Measurements from ENCODE around the gene SURF4. TPM values are rescaled to one million over a fixed set of nuclear protein-coding genes. Genes with fewer than 3 reads are reported as not detected.
"Not testable (repeated sequence)": the region's sequence is repeated elsewhere in the genome, so short reads cannot be mapped to it uniquely, and the experiment has no call there.

The SURF4 gene
- total and polyA plus RNA-seq, 3 donors from 2014 or later = 150 to 163 (median 151) TPM

DNA sequence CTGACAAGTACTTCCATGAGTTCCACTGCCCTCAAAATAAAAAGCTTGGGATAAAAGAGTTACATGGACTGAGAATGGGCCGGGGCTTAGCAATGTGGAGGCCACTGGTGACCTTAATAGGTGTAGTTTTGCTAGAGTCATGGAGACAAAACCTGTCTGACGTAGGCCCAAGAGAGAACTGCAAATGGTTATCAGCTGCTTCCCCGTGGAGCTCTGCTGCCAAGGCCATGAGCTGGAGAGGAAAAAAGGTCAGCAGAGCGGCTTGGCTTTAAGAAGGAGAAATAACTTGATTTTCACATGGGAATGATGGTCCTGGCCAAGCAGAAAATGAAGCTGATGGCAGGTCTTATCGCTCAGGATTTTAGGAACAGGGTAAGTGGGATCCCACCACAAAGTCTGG lies 36.2 kb downstream of the SURF4 start:
- H3K36me3 ChIP-seq (ENCODE audit: low read depth, missing control alignments) = no peaks in the 10 kb centered on the region

DNA sequence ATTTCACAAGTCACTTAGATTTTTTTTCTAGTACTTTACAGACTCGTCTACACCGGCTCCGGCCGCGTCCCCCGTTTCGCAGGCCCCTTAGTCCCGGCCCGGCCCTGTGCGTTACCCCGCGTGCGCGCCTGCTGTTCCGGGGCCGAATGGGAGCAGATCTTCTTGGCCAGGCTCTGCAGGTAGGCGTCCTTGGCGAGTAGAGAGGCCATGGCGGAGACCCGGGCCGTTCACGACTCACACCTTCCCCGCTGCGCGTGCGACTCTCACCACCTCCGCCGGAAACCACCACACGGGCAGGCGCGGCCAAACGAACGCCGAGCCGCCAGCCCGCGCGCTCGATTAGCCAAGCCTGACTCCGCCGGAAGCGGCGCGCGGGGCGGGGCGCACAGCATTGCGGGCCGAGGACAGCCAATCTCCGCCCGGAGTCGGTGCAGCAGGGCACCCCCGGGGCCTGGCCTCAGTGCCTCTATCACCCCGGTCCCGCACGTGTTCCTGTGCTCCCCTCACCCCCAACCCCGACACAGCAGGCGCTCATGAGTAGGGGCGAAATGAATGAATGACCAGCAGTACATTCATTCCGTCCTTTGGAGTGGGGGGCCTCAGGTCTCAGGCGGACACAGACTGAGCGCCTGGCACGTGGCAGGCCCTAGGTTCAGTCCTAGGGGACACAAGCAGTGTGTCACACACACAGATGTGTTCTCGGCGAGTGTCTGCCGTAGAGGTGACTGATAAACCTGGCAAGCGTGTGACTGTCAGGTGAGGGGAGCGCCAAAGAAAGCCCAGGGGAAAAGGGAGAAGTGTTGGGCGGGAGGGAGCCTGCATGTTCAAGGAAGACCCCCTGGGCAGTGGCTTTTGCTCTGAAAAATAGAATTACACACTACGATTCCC lies 39.7 kb downstream of the SURF4 start, which contains the start of gene SURF6:
Gene SURF6 (minus strand): TSS at position 265 of the 888 bp plus-strand sequence. CDS start 56 bp downstream, at position 209.
- WGBS, 2 donors = 4% methylated on average over 32 to 54 of the region's 70 CpGs
- no peaks in the 10 kb centered on the region for H3K36me3 ChIP-seq (ENCODE audit: low read depth, missing control alignments)
- intact Hi-C loops (cut with DNase I; ENCODE audit: low total_unique reads) = no loop called here

More for the DNA sequence above, 36.2 kb downstream of the SURF4 start:
- H3K27me3 ChIP-seq = no peaks in the 10 kb centered on the region
- no peak overlapping the region for H3K4me3 ChIP-seq
- 41 to 48% methylated on average over 5 of the region's 5 CpGs for WGBS, 2 donors
- DNase-seq = no peak
- intact Hi-C loops (cut with DNase I; ENCODE audit: low total_unique reads) = no loop called here
- TF ChIP-seq, protein P1, sequence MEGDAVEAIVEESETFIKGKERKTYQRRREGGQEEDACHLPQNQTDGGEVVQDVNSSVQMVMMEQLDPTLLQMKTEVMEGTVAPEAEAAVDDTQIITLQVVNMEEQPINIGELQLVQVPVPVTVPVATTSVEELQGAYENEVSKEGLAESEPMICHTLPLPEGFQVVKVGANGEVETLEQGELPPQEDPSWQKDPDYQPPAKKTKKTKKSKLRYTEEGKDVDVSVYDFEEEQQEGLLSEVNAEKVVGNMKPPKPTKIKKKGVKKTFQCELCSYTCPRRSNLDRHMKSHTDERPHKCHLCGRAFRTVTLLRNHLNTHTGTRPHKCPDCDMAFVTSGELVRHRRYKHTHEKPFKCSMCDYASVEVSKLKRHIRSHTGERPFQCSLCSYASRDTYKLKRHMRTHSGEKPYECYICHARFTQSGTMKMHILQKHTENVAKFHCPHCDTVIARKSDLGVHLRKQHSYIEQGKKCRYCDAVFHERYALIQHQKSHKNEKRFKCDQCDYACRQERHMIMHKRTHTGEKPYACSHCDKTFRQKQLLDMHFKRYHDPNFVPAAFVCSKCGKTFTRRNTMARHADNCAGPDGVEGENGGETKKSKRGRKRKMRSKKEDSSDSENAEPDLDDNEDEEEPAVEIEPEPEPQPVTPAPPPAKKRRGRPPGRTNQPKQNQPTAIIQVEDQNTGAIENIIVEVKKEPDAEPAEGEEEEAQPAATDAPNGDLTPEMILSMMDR (IDR thresholded peaks at IDR 0.05) = no peak
- no peak for TF ChIP-seq POLR2A (IDR thresholded peaks at IDR 0.05)
- H3K27ac ChIP-seq = peak overlapping the region in 1 of 2 donors; percentile 25
- no peaks in the 10 kb centered on the region for H3K9me3 ChIP-seq
- peaks cover 12% of the 10 kb centered on the region for H3K4me1 ChIP-seq

DNA sequence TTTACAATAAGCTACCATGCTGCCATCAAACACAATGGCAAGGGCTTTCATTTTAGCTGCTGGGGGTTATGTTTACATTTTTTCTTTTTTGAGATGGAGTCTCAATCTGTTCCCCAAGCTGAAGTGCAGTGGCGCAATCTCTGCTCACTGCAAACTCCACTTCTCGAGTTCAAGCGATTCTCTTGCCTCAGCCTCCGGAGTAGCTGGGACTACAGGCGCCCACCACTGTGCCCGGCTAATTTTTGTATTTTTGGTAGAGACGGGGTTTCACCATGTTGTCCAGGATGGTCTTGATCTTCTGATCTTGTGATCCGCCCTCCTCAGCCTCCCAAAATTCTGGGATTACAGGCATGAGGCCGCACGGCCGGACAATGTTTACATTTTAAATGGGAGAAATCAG lies 41.0 kb downstream of the SURF4 start:
- H3K27ac ChIP-seq; DNase-seq; H3K9me3 ChIP-seq; intact Hi-C loops (cut with DNase I; ENCODE audit: low total_unique reads); H3K36me3 ChIP-seq (ENCODE audit: low read depth, missing control alignments); H3K4me3 ChIP-seq; H3K27me3 ChIP-seq: not testable (repeated sequence)
- H3K4me1 ChIP-seq = peaks cover 13% of the 10 kb centered on the region
- 63 to 82% methylated on average over 11 of the region's 11 CpGs for WGBS, 2 donors

More for the DNA sequence above, 39.7 kb downstream of the SURF4 start, which contains the start of gene SURF6:
- H3K4me3 ChIP-seq = peak within 1 kb of the TSS; percentile 84 to 87
- no peak for TF ChIP-seq POLR2A (IDR thresholded peaks at IDR 0.05)
- TF ChIP-seq, protein P1 (IDR thresholded peaks at IDR 0.05) = peak in 1 of 3 experiments; percentile 32
- H3K4me1 ChIP-seq = peaks cover 13% of the 10 kb centered on the region
- no peaks in the 10 kb centered on the region for H3K27me3 ChIP-seq
- peak; percentile 94 for DNase-seq
- no peaks in the 10 kb centered on the region for H3K9me3 ChIP-seq
- H3K27ac ChIP-seq = peak within 1 kb of the TSS in 1 of 2 donors; percentile 71

DNA sequence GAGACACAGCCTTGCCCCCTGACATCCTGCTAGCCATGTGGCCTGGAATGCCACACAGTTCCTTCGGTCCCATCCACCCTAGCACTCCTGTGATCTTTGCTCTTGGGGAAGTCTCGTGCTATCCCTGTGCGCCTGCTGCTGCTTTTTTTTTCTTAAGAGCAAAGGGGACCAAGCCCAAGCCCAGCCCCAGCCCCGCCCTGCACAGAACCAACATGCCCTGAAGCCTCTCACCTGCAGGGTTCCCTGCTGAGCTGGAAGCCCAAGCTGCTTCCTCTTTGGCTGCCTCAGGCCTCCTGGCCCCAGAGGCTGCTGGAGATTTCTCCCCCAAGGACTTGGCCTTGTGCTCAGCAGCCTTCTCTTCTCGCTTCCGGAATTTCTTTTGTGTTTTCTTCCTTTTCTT lies 41.7 kb downstream of the SURF4 start:
- 79 to 85% methylated on average over 5 to 6 of the region's 6 CpGs for WGBS, 2 donors
- Histone ChIP-seq H3K4me1 (peaks cover 13% of the 10 kb centered on the region), H3K36me3 (ENCODE audit: low read depth, missing control alignments) (no peaks in the 10 kb centered on the region), H3K27me3 (no peaks in the 10 kb centered on the region), H3K27ac (no peak overlapping the region), H3K9me3 (no peaks in the 10 kb centered on the region), H3K4me3 (no peak overlapping the region)
- DNase-seq = no peak
- TF ChIP-seq POLR2A (IDR thresholded peaks at IDR 0.05) = no peak
- TF ChIP-seq, protein P1 (IDR thresholded peaks at IDR 0.05) = no peak
- intact Hi-C loops (cut with DNase I; ENCODE audit: low total_unique reads) = no loop called here

DNA sequence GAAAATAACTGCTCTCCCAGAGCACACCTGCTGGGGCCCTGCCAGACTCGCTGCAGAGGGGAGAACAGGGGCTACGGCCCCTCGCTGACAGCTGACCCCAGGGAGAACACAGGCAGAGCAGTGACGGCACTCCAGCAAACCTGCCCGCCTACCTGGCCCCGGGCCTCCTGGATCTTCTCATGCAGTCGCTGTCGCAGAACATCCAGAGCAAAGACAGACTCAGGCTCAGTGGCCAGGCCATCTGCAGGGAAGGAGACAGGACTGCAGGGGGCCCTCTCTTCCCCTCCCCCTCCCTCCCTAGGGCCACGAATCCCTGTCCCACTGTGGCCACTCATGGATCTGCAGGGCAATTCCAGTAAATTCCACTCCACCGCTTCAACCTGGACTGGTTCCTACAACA lies 42.3 kb downstream of the SURF4 start:
- Histone ChIP-seq H3K27me3 (no peaks in the 10 kb centered on the region), H3K4me1 (peaks cover 13% of the 10 kb centered on the region), H3K4me3 (no peak overlapping the region), H3K27ac (no peak overlapping the region), H3K36me3 (ENCODE audit: low read depth, missing control alignments) (no peaks in the 10 kb centered on the region), H3K9me3 (no peaks in the 10 kb centered on the region)
- WGBS, 2 donors = 90% methylated on average over 8 to 10 of the region's 10 CpGs
- TF ChIP-seq, protein P1 (IDR thresholded peaks at IDR 0.05) = no peak
- no peak for TF ChIP-seq POLR2A (IDR thresholded peaks at IDR 0.05)
- DNase-seq = no peak
- intact Hi-C loops (cut with DNase I; ENCODE audit: low total_unique reads) = no loop called here
